Measurements from ENCODE around the gene TTC33.

- TF ChIP-seq, protein P1, sequence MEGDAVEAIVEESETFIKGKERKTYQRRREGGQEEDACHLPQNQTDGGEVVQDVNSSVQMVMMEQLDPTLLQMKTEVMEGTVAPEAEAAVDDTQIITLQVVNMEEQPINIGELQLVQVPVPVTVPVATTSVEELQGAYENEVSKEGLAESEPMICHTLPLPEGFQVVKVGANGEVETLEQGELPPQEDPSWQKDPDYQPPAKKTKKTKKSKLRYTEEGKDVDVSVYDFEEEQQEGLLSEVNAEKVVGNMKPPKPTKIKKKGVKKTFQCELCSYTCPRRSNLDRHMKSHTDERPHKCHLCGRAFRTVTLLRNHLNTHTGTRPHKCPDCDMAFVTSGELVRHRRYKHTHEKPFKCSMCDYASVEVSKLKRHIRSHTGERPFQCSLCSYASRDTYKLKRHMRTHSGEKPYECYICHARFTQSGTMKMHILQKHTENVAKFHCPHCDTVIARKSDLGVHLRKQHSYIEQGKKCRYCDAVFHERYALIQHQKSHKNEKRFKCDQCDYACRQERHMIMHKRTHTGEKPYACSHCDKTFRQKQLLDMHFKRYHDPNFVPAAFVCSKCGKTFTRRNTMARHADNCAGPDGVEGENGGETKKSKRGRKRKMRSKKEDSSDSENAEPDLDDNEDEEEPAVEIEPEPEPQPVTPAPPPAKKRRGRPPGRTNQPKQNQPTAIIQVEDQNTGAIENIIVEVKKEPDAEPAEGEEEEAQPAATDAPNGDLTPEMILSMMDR (IDR thresholded peaks at IDR 0.05), result no peak
- TF ChIP-seq POLR2A (IDR thresholded peaks at IDR 0.05), result no peak
These were observed 124.5 kb downstream of the TTC33 start for GRCh38 chr5:40631236-40631635.
